NCI-H2227 treated with DMSO at 0.1 percent for 48 hours (cell line): ENCODE measurements around the gene ZNF518A.

ENCODE experiments used
- DNase-seq: peaks from one replicate; lab custom pipeline; 2025; lab: John Stamatoyannopoulos, UW

The ZNF518A gene

GRCh38 chr10:96129387-96130325, at the start of gene ZNF518A:
ZNF518A (plus strand) TSS chr10:96130297; CDS start chr10:96156323, 26,026 bp downstream.
- peak; percentile 93 for DNase-seq

GRCh38 chr10:96082153-96082552, 47.9 kb upstream of the ZNF518A start:
- DNase-seq, result no peak

GRCh38 chr10:96082748-96083147, 47.3 kb upstream of the ZNF518A start:
- DNase-seq, result no peak

- no peak for DNase-seq
Measured at GRCh38 chr10:96089116-96089515, 41.0 kb upstream of the ZNF518A start.

GRCh38 chr10:96089670-96090462, 40.2 kb upstream of the ZNF518A start:
- peak; percentile 89 for DNase-seq

GRCh38 chr10:96090463-96090800, 39.7 kb upstream of the ZNF518A start:
- no peak for DNase-seq

- DNase-seq, result no peak
Measured at GRCh38 chr10:96092999-96093767, 36.9 kb upstream of the ZNF518A start.

GRCh38 chr10:96093948-96094347, 36.1 kb upstream of the ZNF518A start:
- no peak for DNase-seq

- no peak for DNase-seq
Measured at GRCh38 chr10:96096958-96097357, 33.1 kb upstream of the ZNF518A start.

GRCh38 chr10:96097865-96098264, 32.2 kb upstream of the ZNF518A start:
- DNase-seq, result no peak

GRCh38 chr10:96107623-96108038, 22.5 kb upstream of the ZNF518A start:
- no peak for DNase-seq

GRCh38 chr10:96112531-96112930, 17.6 kb upstream of the ZNF518A start:
- DNase-seq, result no peak

- peak; percentile 87 for DNase-seq
Measured at GRCh38 chr10:96118604-96119450, 11.3 kb upstream of the ZNF518A start.

- no peak for DNase-seq
Measured at GRCh38 chr10:96122824-96123223, 7.3 kb upstream of the ZNF518A start.

- peak; percentile 54 for DNase-seq
Measured at GRCh38 chr10:96124230-96125141, 5.6 kb upstream of the ZNF518A start.

GRCh38 chr10:96125142-96125515, 5.0 kb upstream of the ZNF518A start:
- no peak for DNase-seq

GRCh38 chr10:96130326-96130995, 364 bp downstream of the ZNF518A start:
- DNase-seq, result no peak

GRCh38 chr10:96131621-96132020, 1.5 kb downstream of the ZNF518A start:
- DNase-seq, result no peak

GRCh38 chr10:96133135-96133534, 3.0 kb downstream of the ZNF518A start:
- no peak for DNase-seq

- DNase-seq, result no peak
Measured at GRCh38 chr10:96136810-96137209, 6.7 kb downstream of the ZNF518A start.
